ENCODE measurements around the gene PFDN6.

Gene PFDN6

DNA sequence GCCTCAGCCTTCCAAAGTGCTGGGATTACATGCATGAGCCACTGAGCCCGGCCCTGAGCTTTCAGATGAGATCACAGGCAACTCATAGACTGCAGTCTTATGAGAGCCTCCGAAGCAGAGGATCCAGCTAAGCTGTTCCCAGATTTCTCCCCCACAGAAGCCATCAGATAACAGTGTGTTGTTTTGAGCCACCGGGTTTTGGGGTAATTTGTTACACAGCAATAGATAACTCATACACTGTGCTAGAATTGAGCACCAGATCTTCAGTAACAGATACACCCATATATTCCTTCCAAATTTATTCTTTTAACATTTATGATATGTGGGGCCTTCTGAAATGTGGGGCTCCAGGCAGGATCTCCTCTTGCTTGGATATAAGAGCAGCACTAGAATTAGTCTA is 47.1 kb downstream of the PFDN6 start:
- TF ChIP-seq CTCF (IDR thresholded peaks at IDR 0.05; ENCODE audit: low read depth, low read length) (no peak), MYC (IDR thresholded peaks at IDR 0.05; ENCODE audit: low read depth, low read length) (no peak), POLR2A (IDR thresholded peaks at IDR 0.05; ENCODE audit: extremely low read depth, insufficient read length) (no peak)
- TF ChIP-seq, protein P1, sequence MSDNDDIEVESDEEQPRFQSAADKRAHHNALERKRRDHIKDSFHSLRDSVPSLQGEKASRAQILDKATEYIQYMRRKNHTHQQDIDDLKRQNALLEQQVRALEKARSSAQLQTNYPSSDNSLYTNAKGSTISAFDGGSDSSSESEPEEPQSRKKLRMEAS (IDR thresholded peaks at IDR 0.05; ENCODE audit: low read depth, low read length) = no peak
- no peak for DNase-seq (ENCODE audit: low read depth)
- H3K4me3 ChIP-seq (ENCODE audit: low read depth, low read length) = no peak overlapping the region

- H3K4me3 ChIP-seq (ENCODE audit: low read depth, low read length) = no peak overlapping the region
- TF ChIP-seq POLR2A (IDR thresholded peaks at IDR 0.05; ENCODE audit: extremely low read depth, insufficient read length) (no peak), CTCF (IDR thresholded peaks at IDR 0.05; ENCODE audit: low read depth, low read length) (no peak), MYC (IDR thresholded peaks at IDR 0.05; ENCODE audit: low read depth, low read length) (no peak)
- TF ChIP-seq, protein P1 (IDR thresholded peaks at IDR 0.05; ENCODE audit: low read depth, low read length) = no peak
- no peak for DNase-seq (ENCODE audit: low read depth)
These were observed 49.8 kb downstream of the PFDN6 start for GRCh38 chr6:33339193-33339592.

Data from NB4 (cell line).